Right ventricle myocardium superior (tissue), 1 donor: ENCODE measurements around the gene CCNI2. TPM values are rescaled to one million over a fixed set of nuclear protein-coding genes. Genes with fewer than 3 reads are reported as not detected.
"Not testable (repeated sequence)": the region's sequence is repeated elsewhere in the genome, so short reads cannot be mapped to it uniquely, and the experiment has no call there.

Experiments used
- ATAC-seq: fragments of 200-7000 bp; cut with Tn5 transposase; one replicate; pipeline ENCODE4 v1.9.1; 2020; ENCODE audit warnings: mild to moderate bottlenecking; ENCODE audit not compliant: poor library complexity
- DNase-seq: peaks from one replicate; pipeline ENCODE4 v3.0.0-alpha.2; 2020
- intact Hi-C: fragments of 100-400 bp; cut with DNase I; formaldehyde crosslinking; loops from one replicate; pipeline ENCODE4 v1.11.2; 2022
- total RNA-seq: library from RNA; stranded (reverse); fragmentation: NEBNext Ultra II Directional; extraction: Animal tissue kit (Norgen Biotek cat#: 25700); gene quantifications from one replicate; pipeline ENCODE4 v1.2.1, GENCODE V29; 2021
- donor health status: DM: no; HTN: yes; CAD: no; lungs with severe emphysema.

Gene CCNI2
- total RNA-seq, 1 donor from 2014 or later, result 0.08 TPM

DNA sequence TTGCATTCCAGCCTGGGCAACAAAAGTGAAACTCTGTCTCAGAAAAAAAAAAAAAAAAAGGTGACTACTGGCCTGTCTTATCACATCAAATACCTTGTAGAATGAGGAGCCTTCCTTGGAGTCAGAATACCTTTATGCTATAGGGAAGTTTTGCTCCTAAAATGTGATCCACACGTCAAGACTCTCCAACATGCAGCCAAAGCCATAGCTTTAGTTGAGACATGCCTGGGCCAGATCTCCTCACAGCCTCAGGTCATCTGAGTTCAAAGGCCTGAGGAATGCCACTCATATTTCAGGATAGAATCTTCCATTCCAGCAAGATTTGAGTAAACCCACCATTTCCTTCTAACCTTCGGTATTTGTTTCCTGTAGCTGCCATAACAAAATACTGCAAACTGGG is 52.2 kb downstream of the CCNI2 start:
- intact Hi-C loops, result no loop called here
- DNase-seq (no peak), ATAC-seq (no peak)

DNA sequence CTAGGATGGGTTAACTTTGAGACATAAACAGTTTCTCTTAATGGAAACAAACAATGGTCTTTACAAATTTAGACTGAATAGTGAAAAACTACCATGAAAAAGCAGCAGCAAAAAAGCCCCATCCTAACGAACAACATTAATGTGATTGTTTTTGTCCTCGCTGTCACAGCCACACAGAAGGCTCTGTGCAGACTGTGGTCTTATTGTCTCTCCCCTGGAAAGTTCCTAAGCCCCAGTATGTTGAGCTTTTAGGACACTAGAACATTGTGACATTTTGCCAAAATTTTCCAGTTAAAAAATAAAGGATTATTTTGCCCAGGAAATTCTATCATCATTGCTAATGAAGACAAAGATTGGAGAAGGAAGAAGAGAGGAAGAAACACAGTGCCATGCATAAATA is 53.3 kb downstream of the CCNI2 start:
- DNase-seq (no peak), ATAC-seq (no peak)
- intact Hi-C loops, result no loop called here

DNA sequence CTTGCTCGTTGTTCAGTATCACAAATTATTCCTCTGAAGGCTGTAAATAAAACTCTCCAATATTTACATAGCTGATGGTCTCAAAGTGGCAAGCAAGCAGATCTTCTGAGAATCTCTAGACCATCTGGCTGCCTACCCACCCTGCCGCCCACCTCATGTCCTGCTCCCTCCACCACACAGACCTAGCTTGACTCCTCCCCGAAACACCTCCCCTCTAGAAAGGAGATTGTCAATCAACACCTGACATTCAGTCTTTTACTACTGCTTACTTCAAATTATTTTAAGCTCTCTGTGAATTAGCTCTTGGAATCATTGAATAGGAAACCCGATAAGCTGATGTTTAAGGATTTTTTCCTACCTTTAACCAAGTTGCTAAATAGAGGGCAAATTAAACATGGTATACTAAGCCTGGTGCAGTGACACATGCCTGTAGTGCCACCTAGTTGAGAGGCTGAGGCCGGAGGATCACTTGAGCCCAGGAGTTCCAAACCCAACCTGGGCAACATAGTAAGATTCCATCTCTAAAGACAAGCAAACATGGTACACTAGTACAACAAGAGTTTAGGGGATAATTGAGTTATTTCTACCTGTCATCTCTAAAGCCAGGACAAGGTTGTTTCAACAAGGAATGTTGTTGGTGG is 54.9 kb downstream of the CCNI2 start:
- intact Hi-C loops, result no loop called here
- ATAC-seq, result no peak

GRCh38 chr5:132802685-132803066 is 55.5 kb downstream of the CCNI2 start:
- ATAC-seq, intact Hi-C loops, DNase-seq: not testable (repeated sequence)

More for the DNA sequence above, 54.9 kb downstream of the CCNI2 start:
- DNase-seq, result no peak

Other genes with a start within 250 kb of the CCNI2 start
- not detected for gene IL5, start 203.9 kb upstream of the CCNI2 start, total RNA-seq
- 33.1 TPM for gene RAD50, start 190.4 kb upstream of the CCNI2 start, total RNA-seq
- not detected for gene IL13, start 89.3 kb upstream of the CCNI2 start, total RNA-seq
- gene IL4, start 73.4 kb upstream of the CCNI2 start, total RNA-seq, result not detected
- 9.1 TPM for gene KIF3A, start 9.9 kb upstream of the CCNI2 start, total RNA-seq
- gene SEPTIN8, start 29.8 kb downstream of the CCNI2 start, total RNA-seq, result 26.3 TPM
- 0.13 TPM for gene SOWAHA, start 65.9 kb downstream of the CCNI2 start, total RNA-seq
- gene SHROOM1, start 83.2 kb downstream of the CCNI2 start, total RNA-seq, result 3.6 TPM
- gene GDF9, start 119.0 kb downstream of the CCNI2 start, total RNA-seq, result 0.16 TPM
- 1,987 TPM for gene UQCRQ, start 119.2 kb downstream of the CCNI2 start, total RNA-seq
- gene LEAP2, start 126.2 kb downstream of the CCNI2 start, total RNA-seq, result 1.0 TPM
- gene AFF4, start 216.2 kb downstream of the CCNI2 start, total RNA-seq, result 26.8 TPM